HG03175 (cell line): ENCODE measurements around the gene FKBP14.
"Not testable (repeated sequence)": the region's sequence is repeated elsewhere in the genome, so short reads cannot be mapped to it uniquely, and the experiment has no call there.

Experiments used
- ATAC-seq: cut with Tn5 transposase; IDR thresholded peaks from one replicate; pipeline ENCODE4 v1.9.1; 2021; ENCODE audit warnings: mild to moderate bottlenecking, moderate library complexity; ENCODE audit not compliant: unreplicated experiment

FKBP14 gene

DNA sequence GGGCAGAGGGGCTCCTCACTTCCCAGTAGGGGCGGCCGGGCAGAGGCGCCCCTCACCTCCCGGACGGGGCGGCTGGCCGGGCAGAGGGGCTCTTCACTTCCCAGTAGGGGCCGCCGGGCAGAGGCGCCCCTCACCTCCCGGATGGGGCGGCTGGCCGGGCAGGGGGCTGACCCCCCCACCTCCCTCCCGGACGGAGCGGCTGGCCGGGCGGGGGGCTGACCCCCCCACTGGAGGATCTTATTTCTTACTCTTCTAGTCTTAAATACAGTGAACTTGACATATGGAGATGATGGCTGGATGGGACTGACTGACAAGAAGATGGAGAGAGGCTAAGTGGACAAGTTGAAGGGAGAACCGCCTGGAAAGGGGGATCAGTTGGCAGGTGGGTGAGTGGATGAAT lies 64.9 kb downstream of the FKBP14 start:
- not testable (repeated sequence) for ATAC-seq
